Panc1 (cell line): Measurements from ENCODE around the gene MYH11. TPM values are rescaled to one million over a fixed set of nuclear protein-coding genes. Genes with fewer than 3 reads are reported as not detected.

Source experiments
- ATAC-seq: fragments of 200-7000 bp; cut with Tn5 transposase; 2 replicates; pipeline ENCODE4 v1.9.1; 2020; ENCODE audit warnings: mild to moderate bottlenecking, moderate library complexity
- BruUV-seq: library from RNA; stranded (reverse); fragments of 400-500 nt; replicated peaks from 2 replicates; lab custom pipeline; 2021; lab: Mats Ljungman, UMichigan
- CTCF ChIA-PET: fragments of 300-600 bp; sonication (Branson Sonifier 250); formaldehyde crosslinking; loops from one replicate; lab custom pipeline; 2022; ENCODE audit warnings: antibody characterized with exemption; lab: Charles Lee
- POLR2A ChIA-PET: fragments of 300-600 bp; sonication (Branson Sonifier 250); formaldehyde crosslinking; loops from one replicate; lab custom pipeline; 2022; ENCODE audit warnings: antibody characterized with exemption; lab: Charles Lee
- DNase-seq: peaks from one replicate; pipeline ENCODE4 v3.0.0-alpha.2; 2010; ENCODE audit warnings: low read depth, low spot score
- H3K27ac ChIP-seq: 2 replicates; pipeline ENCODE4 v1.5.1; 2011; ENCODE audit warnings: mild to moderate bottlenecking, low read length, inconsistent platforms
- H3K27me3 ChIP-seq: fragments of 200-500 bp; sonication (Bioruptor generic); 2 replicates; pipeline ENCODE4 v1.6.0; 2014; ENCODE audit warnings: low read length, inconsistent platforms; ENCODE audit not compliant: control insufficient read depth, insufficient read depth
- H3K36me3 ChIP-seq: fragments of 200-500 bp; sonication (Bioruptor generic); 2 replicates; pipeline ENCODE4 v1.5.1; 2014; ENCODE audit warnings: inconsistent platforms, mild to moderate bottlenecking, low read length, moderate library complexity; ENCODE audit not compliant: control insufficient read depth, insufficient read depth
- H3K4me1 ChIP-seq: 2 replicates; pipeline ENCODE4 v1.5.1; 2011; ENCODE audit warnings: inconsistent platforms, mild to moderate bottlenecking, low read length, moderate library complexity; ENCODE audit not compliant: control insufficient read depth, insufficient read depth
- H3K4me3 ChIP-seq, 2 experiments: 2 replicates each; pipeline ENCODE4 v1.5.1; 2011 to 2012; ENCODE audit warnings: low read depth in 2 of 2, low read length in 2 of 2, mild to moderate bottlenecking in 2 of 2, inconsistent platforms in 1 of 2, moderate library complexity in 1 of 2
- H3K9me3 ChIP-seq: fragments of 200-500 bp; sonication (Bioruptor generic); 2 replicates; pipeline ENCODE4 v1.5.1; 2014; ENCODE audit warnings: low read depth, mild to moderate bottlenecking, inconsistent platforms, low read length, moderate library complexity; ENCODE audit not compliant: control insufficient read depth, insufficient read depth
- POLR2AphosphoS5 ChIP-seq: IDR thresholded peaks from 2 replicates; pipeline ENCODE4 v1.6.1; 2012; ENCODE audit warnings: mild to moderate bottlenecking, low read depth, low read length, moderate library complexity
- SIN3A ChIP-seq: IDR thresholded peaks from 2 replicates; pipeline ENCODE4 v1.6.1; 2012; ENCODE audit warnings: low read depth, mild to moderate bottlenecking, low read length, moderate library complexity, borderline replicate concordance; ENCODE audit not compliant: insufficient read depth
- TCF7L2 ChIP-seq: IDR thresholded peaks from 2 replicates; pipeline ENCODE4 v1.6.1; 2011; ENCODE audit warnings: mild to moderate bottlenecking, low read depth, low read length, inconsistent platforms
- in situ Hi-C: cut with HindIII; loops from 2 replicates; pipeline ENCODE4 v1.10.0; 2016; ENCODE audit warnings: low sequenced_read_pairs, low pct_unique_long_range_greater_than_20kb
- intact Hi-C: fragments of 100-400 bp; cut with micrococcal nuclease; formaldehyde crosslinking; loops from one replicate; pipeline ENCODE4 v1.10.0; 2022; ENCODE audit not compliant: unreplicated experiment
- total RNA-seq: library from RNA; stranded (reverse); gene quantifications from one replicate; pipeline ENCODE4 v1.2.1, GENCODE V29; 2021; ENCODE audit not compliant: unreplicated experiment
- TF ChIP-seq, protein P1 (sequence below), 2 experiments: IDR thresholded peaks; 2 replicates each; pipeline ENCODE4 v1.6.1; 2011 to 2012; ENCODE audit warnings: low read depth in 2 of 2, control low read depth in 1 of 2, low read length in 1 of 2, mild to moderate bottlenecking in 1 of 2, moderate library complexity in 1 of 2; ENCODE audit not compliant: insufficient read depth in 1 of 2
- TF ChIP-seq, protein P2 (sequence below): fragments of 450-650 bp; IDR thresholded peaks from 2 replicates; pipeline ENCODE4 v1.5.1; 2017; ENCODE audit warnings: mild to moderate bottlenecking

MYH11 gene
- total RNA-seq, 1 experiment from 2014 or later, result 0.51 TPM

DNA sequence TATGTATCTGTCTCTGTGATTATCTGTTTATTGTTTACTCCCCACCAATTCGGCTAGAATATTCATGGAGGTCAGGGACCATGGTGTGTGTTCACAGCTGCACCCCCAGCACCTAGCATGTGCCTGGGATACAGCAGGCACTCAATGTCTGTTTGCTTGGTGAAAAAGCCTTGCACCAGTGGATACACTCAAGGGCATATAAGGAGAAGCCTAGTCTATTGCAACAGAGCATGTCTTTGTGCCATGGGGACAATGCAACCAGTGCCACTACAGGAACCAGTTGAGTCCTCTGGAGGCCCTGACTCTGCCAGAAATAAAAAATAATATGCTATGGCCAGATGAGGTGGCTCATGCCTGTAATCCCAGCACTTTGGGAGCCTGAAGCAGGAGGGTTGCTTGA, 113.2 kb downstream of the MYH11 start:
- ChIA-PET POLR2A (no interaction called here), CTCF (no interaction called here)
- ATAC-seq (no peak), DNase-seq (no peak)
- no peaks in the 10 kb centered on the region for H3K9me3 ChIP-seq
- intact Hi-C loops (no loop called here), in situ Hi-C loops (no loop called here)
- no peaks in the 10 kb centered on the region for H3K4me1 ChIP-seq
- H3K27ac ChIP-seq, result no peak overlapping the region
- BruUV-seq, result no TSS peak
- TF ChIP-seq SIN3A (no peak), TCF7L2 (no peak), POLR2AphosphoS5 (no peak)
- TF ChIP-seq, protein P1, sequence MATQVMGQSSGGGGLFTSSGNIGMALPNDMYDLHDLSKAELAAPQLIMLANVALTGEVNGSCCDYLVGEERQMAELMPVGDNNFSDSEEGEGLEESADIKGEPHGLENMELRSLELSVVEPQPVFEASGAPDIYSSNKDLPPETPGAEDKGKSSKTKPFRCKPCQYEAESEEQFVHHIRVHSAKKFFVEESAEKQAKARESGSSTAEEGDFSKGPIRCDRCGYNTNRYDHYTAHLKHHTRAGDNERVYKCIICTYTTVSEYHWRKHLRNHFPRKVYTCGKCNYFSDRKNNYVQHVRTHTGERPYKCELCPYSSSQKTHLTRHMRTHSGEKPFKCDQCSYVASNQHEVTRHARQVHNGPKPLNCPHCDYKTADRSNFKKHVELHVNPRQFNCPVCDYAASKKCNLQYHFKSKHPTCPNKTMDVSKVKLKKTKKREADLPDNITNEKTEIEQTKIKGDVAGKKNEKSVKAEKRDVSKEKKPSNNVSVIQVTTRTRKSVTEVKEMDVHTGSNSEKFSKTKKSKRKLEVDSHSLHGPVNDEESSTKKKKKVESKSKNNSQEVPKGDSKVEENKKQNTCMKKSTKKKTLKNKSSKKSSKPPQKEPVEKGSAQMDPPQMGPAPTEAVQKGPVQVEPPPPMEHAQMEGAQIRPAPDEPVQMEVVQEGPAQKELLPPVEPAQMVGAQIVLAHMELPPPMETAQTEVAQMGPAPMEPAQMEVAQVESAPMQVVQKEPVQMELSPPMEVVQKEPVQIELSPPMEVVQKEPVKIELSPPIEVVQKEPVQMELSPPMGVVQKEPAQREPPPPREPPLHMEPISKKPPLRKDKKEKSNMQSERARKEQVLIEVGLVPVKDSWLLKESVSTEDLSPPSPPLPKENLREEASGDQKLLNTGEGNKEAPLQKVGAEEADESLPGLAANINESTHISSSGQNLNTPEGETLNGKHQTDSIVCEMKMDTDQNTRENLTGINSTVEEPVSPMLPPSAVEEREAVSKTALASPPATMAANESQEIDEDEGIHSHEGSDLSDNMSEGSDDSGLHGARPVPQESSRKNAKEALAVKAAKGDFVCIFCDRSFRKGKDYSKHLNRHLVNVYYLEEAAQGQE (IDR thresholded peaks at IDR 0.05; ENCODE audit: insufficient read depth in 1 of 2, low read depth in 2 of 2, low read length in 1 of 2), result no peak
- TF ChIP-seq, protein P2, sequence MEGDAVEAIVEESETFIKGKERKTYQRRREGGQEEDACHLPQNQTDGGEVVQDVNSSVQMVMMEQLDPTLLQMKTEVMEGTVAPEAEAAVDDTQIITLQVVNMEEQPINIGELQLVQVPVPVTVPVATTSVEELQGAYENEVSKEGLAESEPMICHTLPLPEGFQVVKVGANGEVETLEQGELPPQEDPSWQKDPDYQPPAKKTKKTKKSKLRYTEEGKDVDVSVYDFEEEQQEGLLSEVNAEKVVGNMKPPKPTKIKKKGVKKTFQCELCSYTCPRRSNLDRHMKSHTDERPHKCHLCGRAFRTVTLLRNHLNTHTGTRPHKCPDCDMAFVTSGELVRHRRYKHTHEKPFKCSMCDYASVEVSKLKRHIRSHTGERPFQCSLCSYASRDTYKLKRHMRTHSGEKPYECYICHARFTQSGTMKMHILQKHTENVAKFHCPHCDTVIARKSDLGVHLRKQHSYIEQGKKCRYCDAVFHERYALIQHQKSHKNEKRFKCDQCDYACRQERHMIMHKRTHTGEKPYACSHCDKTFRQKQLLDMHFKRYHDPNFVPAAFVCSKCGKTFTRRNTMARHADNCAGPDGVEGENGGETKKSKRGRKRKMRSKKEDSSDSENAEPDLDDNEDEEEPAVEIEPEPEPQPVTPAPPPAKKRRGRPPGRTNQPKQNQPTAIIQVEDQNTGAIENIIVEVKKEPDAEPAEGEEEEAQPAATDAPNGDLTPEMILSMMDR, result no peak
- no peaks in the 10 kb centered on the region for H3K27me3 ChIP-seq
- no peaks in the 10 kb centered on the region for H3K36me3 ChIP-seq
- no peak overlapping the region for H3K4me3 ChIP-seq

DNA sequence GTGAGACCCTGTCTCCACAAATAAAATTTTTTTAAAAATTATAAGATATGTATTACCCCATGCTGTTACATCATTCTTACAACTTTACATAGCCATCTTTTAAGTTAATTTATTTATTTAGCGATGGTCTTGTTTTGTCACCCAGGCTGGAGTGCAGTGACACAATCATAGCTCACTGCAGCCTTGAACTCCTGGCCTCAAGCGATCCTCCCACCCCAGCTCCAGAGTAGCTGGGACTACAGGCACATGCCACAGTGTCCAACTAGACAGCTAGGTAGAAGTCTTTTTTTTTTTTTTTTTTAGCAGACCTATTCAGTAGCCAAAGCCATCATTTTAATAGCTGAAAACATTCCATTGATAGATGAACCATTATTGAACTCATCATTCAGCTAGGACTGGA, 114.1 kb downstream of the MYH11 start:
- DNase-seq (no peak), ATAC-seq (no peak)
- no peaks in the 10 kb centered on the region for H3K36me3 ChIP-seq
- no peaks in the 10 kb centered on the region for H3K9me3 ChIP-seq
- TF ChIP-seq, protein P2, result no peak
- TF ChIP-seq POLR2AphosphoS5, result no peak
- no peak for TF ChIP-seq TCF7L2
- TF ChIP-seq, protein P1 (IDR thresholded peaks at IDR 0.05; ENCODE audit: insufficient read depth in 1 of 2, low read depth in 2 of 2, low read length in 1 of 2), result no peak
- TF ChIP-seq SIN3A, result no peak
- no TSS peak for BruUV-seq
- no peak overlapping the region for H3K27ac ChIP-seq
- intact Hi-C loops (no loop called here), in situ Hi-C loops (no loop called here)
- H3K4me1 ChIP-seq, result no peaks in the 10 kb centered on the region
- ChIA-PET CTCF (interaction anchor here (0.6 to 0.9 kb wide), 3 partner anchors 15 to 49 kb away, joined by 4 to 16 read pairs (median 5); no protein-coding TSS in a partner anchor), POLR2A (no interaction called here)
- no peaks in the 10 kb centered on the region for H3K27me3 ChIP-seq
- no peak overlapping the region for H3K4me3 ChIP-seq
